HEK293 (cell line): Measurements from ENCODE around the gene SMC1B.
"Not testable (repeated sequence)": the region's sequence is repeated elsewhere in the genome, so short reads cannot be mapped to it uniquely, and the experiment has no call there.

Experiments
- CTCF ChIA-PET: fragments of 350-600 bp; formaldehyde crosslinking; extraction: SDS; loops from one replicate; lab custom pipeline; 2021; ENCODE audit warnings: antibody characterized with exemption; lab: Yijun Ruan, JAX
- POLR2A ChIA-PET: fragments of 300-600 bp; formaldehyde crosslinking; extraction: SDS; loops from one replicate; lab custom pipeline; 2020; ENCODE audit warnings: antibody characterized with exemption, inconsistent platforms; lab: Yijun Ruan, JAX
- H3K27ac ChIP-seq: fragments of 200-500 bp; sonication (Bioruptor generic); 2 replicates; pipeline ENCODE4 v1.5.1; 2014; ENCODE audit warnings: low read depth, low read length, control low read depth, inconsistent platforms; ENCODE audit errors: extremely low read depth
- H3K36me3 ChIP-seq, 2 experiments: fragments of 200-500 bp in 1 of 2; sonication (Bioruptor generic) in 1 of 2; 1 replicate in 1 of 2; 2 replicates in 1 of 2; pipeline ENCODE4 v1.5.1; 2014 to 2017; ENCODE audit warnings: inconsistent platforms in 2 of 2, low read length in 2 of 2; ENCODE audit not compliant: control insufficient read depth in 2 of 2, insufficient read depth in 1 of 2
- H3K4me1 ChIP-seq: fragments of 200-500 bp; sonication (Bioruptor generic); 2 replicates; pipeline ENCODE4 v1.5.1; 2014; ENCODE audit warnings: mild to moderate bottlenecking, low read length, inconsistent platforms; ENCODE audit not compliant: control insufficient read depth, insufficient read depth
- H3K4me3 ChIP-seq: 2 replicates; pipeline ENCODE4 v1.5.1; 2011; ENCODE audit warnings: low read depth, mild to moderate bottlenecking, control low read depth, low read length, moderate library complexity
- H3K9me3 ChIP-seq: fragments of 200-500 bp; sonication (Bioruptor generic); 2 replicates; pipeline ENCODE4 v1.5.1; 2014; ENCODE audit warnings: low read depth, low read length, inconsistent platforms; ENCODE audit not compliant: control insufficient read depth, insufficient read depth
- BCL11B ChIP-seq: fragments of 450-650 bp; formaldehyde crosslinking; IDR thresholded peaks from 2 replicates; pipeline ENCODE4 v1.5.1; 2016; ENCODE audit warnings: low read depth, missing biosample characterization, missing genetic modification characterization
- CTCF ChIP-seq: fragments of 450-650 bp; formaldehyde crosslinking; IDR thresholded peaks from 2 replicates; pipeline ENCODE4 v1.5.1; 2016; ENCODE audit warnings: missing biosample characterization, missing genetic modification characterization
- GLI4 ChIP-seq: fragments of 450-650 bp; formaldehyde crosslinking; IDR thresholded peaks from 2 replicates; pipeline ENCODE4 v1.5.1; 2016; ENCODE audit warnings: missing biosample characterization, missing genetic modification characterization
- HOXD13 ChIP-seq: sonication (generic); formaldehyde crosslinking; IDR thresholded peaks from 2 replicates; pipeline ENCODE4 v1.8.0; 2022; ENCODE audit warnings: missing genetic modification reagents, borderline replicate concordance
- KLF1 ChIP-seq: fragments of 450-650 bp; formaldehyde crosslinking; IDR thresholded peaks from 2 replicates; pipeline ENCODE4 v1.5.1; 2016; ENCODE audit warnings: missing biosample characterization, missing genetic modification characterization
- KLF8 ChIP-seq: fragments of 450-650 bp; formaldehyde crosslinking; IDR thresholded peaks from 2 replicates; pipeline ENCODE4 v1.5.1; 2016; ENCODE audit warnings: missing biosample characterization, missing genetic modification characterization
- KLF9 ChIP-seq: fragments of 450-650 bp; formaldehyde crosslinking; IDR thresholded peaks from 2 replicates; pipeline ENCODE4 v1.5.1; 2016; ENCODE audit warnings: missing biosample characterization, missing genetic modification characterization, low read depth
- REPIN1 ChIP-seq: fragments of 450-650 bp; formaldehyde crosslinking; IDR thresholded peaks from 2 replicates; pipeline ENCODE4 v1.5.1; 2017; ENCODE audit warnings: missing biosample characterization, missing genetic modification characterization, low read depth
- TCF7L2 ChIP-seq: IDR thresholded peaks from 2 replicates; pipeline ENCODE4 v1.6.1; 2011; ENCODE audit warnings: low read depth, mild to moderate bottlenecking, inconsistent platforms, low read length, moderate library complexity, borderline replicate concordance
- ZNF184 ChIP-seq: fragments of 450-650 bp; IDR thresholded peaks from 2 replicates; pipeline ENCODE4 v1.5.1; 2018; ENCODE audit warnings: missing biosample characterization, mild to moderate bottlenecking, missing genetic modification characterization
- ZNF19 ChIP-seq: fragments of 450-650 bp; formaldehyde crosslinking; IDR thresholded peaks from 2 replicates; pipeline ENCODE4; 2016; ENCODE audit warnings: missing biosample characterization, missing genetic modification characterization, low read depth
- ZNF239 ChIP-seq: fragments of 450-650 bp; formaldehyde crosslinking; IDR thresholded peaks from 2 replicates; pipeline ENCODE4 v1.5.1; 2016; ENCODE audit warnings: missing biosample characterization, missing genetic modification characterization
- ZNF404 ChIP-seq: fragments of 450-650 bp; formaldehyde crosslinking; IDR thresholded peaks from 2 replicates; pipeline ENCODE4 v1.5.1; 2017; ENCODE audit warnings: missing biosample characterization, missing genetic modification characterization
- ZNF449 ChIP-seq: fragments of 450-650 bp; formaldehyde crosslinking; IDR thresholded peaks from 2 replicates; pipeline ENCODE4 v1.5.1; 2017; ENCODE audit warnings: missing biosample characterization, mild to moderate bottlenecking, missing genetic modification characterization, moderate library complexity
- ZNF555 ChIP-seq: fragments of 450-650 bp; formaldehyde crosslinking; conservative IDR thresholded peaks from 2 replicates; pipeline ENCODE4 v1.5.1; 2017; ENCODE audit warnings: missing biosample characterization, mild to moderate bottlenecking, missing genetic modification characterization, inconsistent platforms
- ZNF560 ChIP-seq: fragments of 450-650 bp; formaldehyde crosslinking; IDR thresholded peaks from 2 replicates; pipeline ENCODE4 v1.5.1; 2017; ENCODE audit warnings: missing biosample characterization, missing genetic modification characterization, borderline replicate concordance
- ZNF561 ChIP-seq: fragments of 450-650 bp; IDR thresholded peaks from 2 replicates; pipeline ENCODE4 v1.5.1; 2018; ENCODE audit warnings: missing biosample characterization, missing genetic modification characterization, borderline replicate concordance
- ZNF585B ChIP-seq: fragments of 450-650 bp; formaldehyde crosslinking; IDR thresholded peaks from 2 replicates; pipeline ENCODE4 v1.5.1; 2016; ENCODE audit warnings: missing biosample characterization, missing genetic modification characterization
- ZNF629 ChIP-seq: fragments of 450-650 bp; formaldehyde crosslinking; IDR thresholded peaks from 2 replicates; pipeline ENCODE4 v1.5.1; 2017; ENCODE audit warnings: missing biosample characterization, missing genetic modification characterization
- ZNF664 ChIP-seq: fragments of 450-650 bp; formaldehyde crosslinking; IDR thresholded peaks from 2 replicates; pipeline ENCODE4 v1.5.1; 2016; ENCODE audit warnings: missing biosample characterization, missing genetic modification characterization
- ZNF747 ChIP-seq: fragments of 450-650 bp; formaldehyde crosslinking; IDR thresholded peaks from 2 replicates; pipeline ENCODE4 v1.5.1; 2016; ENCODE audit warnings: missing biosample characterization, missing genetic modification characterization

SMC1B gene

GRCh38 chr22:45353786-45354185, 59.6 kb downstream of the SMC1B start (continued):
- TF ChIP-seq CTCF (tag by site-specific recombination) (no peak), KLF9 (tag by site-specific recombination) (no peak), TCF7L2 (no peak), ZNF449 (tag by site-specific recombination) (no peak), ZNF560 (tag by site-specific recombination) (no peak)

GRCh38 chr22:45352757-45353156, 60.6 kb downstream of the SMC1B start:
- H3K27ac ChIP-seq, POLR2A ChIA-PET, H3K4me3 ChIP-seq, H3K9me3 ChIP-seq, H3K4me1 ChIP-seq, CTCF ChIA-PET, H3K36me3 ChIP-seq: not testable (repeated sequence)

- TF ChIP-seq ZNF629 (tag by site-specific recombination) (no peak), KLF8 (no peak), REPIN1 (tag by site-specific recombination) (no peak), HOXD13 (CRISPR knock-in tag) (no peak)
- ChIA-PET POLR2A (no interaction called here), CTCF (no interaction called here)
- Histone ChIP-seq H3K4me1 (no peaks in the 10 kb centered on the region), H3K4me3 (no peak overlapping the region), H3K27ac (no peak overlapping the region), H3K36me3 (no peaks in the 10 kb centered on the region), H3K9me3 (no peaks in the 10 kb centered on the region)
Observed at GRCh38 chr22:45351956-45352355, 61.4 kb downstream of the SMC1B start.

GRCh38 chr22:45349916-45350315, 63.5 kb downstream of the SMC1B start:
- Histone ChIP-seq H3K4me3 (no peak overlapping the region), H3K36me3 (peaks cover 0 to 8% of the 10 kb centered on the region in 2 experiments; a peak in 1 of 3 replicates), H3K4me1 (no peaks in the 10 kb centered on the region), H3K9me3 (no peaks in the 10 kb centered on the region), H3K27ac (no peak overlapping the region)
- POLR2A ChIA-PET: no interaction called here
- CTCF ChIA-PET: no interaction called here
- TF ChIP-seq ZNF747 (no peak), ZNF561 (no peak), ZNF404 (tag by site-specific recombination) (no peak), BCL11B (tag by site-specific recombination) (no peak), ZNF555 (no peak), ZNF239 (tag by site-specific recombination) (no peak), ZNF585B (tag by site-specific recombination) (no peak), ZNF19 (tag by site-specific recombination) (no peak), ZNF184 (tag by site-specific recombination) (no peak), GLI4 (tag by site-specific recombination) (no peak), KLF1 (tag by site-specific recombination) (no peak), ZNF664 (no peak)
